ENCODE measurements around the gene TTC39B.

- TF ChIP-seq TAF1 (IDR thresholded peaks at IDR 0.05; ENCODE audit: low read depth), result no peak
- TF ChIP-seq REST (IDR thresholded peaks at IDR 0.05; ENCODE audit: low read depth), result no peak
- no peak for TF ChIP-seq EP300 (IDR thresholded peaks at IDR 0.05; ENCODE audit: borderline replicate concordance)
- TF ChIP-seq YY1 (IDR thresholded peaks at IDR 0.05; ENCODE audit: low read depth), result no peak
- TF ChIP-seq ZBTB7A (IDR thresholded peaks at IDR 0.05; ENCODE audit: low read depth), result no peak
- TF ChIP-seq TEAD4 (IDR thresholded peaks at IDR 0.05), result no peak
- TF ChIP-seq CREB1 (IDR thresholded peaks at IDR 0.05; ENCODE audit: low read depth), result no peak
- no peak for TF ChIP-seq USF1 (IDR thresholded peaks at IDR 0.05)
- TF ChIP-seq FOXM1 (IDR thresholded peaks at IDR 0.05; ENCODE audit: borderline replicate concordance, low read depth), result no peak
- no peak for TF ChIP-seq RAD21 (IDR thresholded peaks at IDR 0.05; ENCODE audit: low read depth)
Observed at GRCh38 chr9:15289603-15290002, 17.4 kb downstream of the TTC39B start.

Measured in Ishikawa (cell line).